ENCODE data around the gene GPR107.

The GPR107 gene

GRCh38 chr9:130186839-130187522 is 133.3 kb downstream of the GPR107 start:
- Histone ChIP-seq H3K27ac (ENCODE audit: low read depth, low read length) (no peak overlapping the region), H3K4me3 (ENCODE audit: low read depth in 1 of 2, low read length in 2 of 2) (peak overlapping the region; percentile 40 to 57)

GRCh38 chr9:130187523-130187846 is 133.8 kb downstream of the GPR107 start:
- no peak overlapping the region for H3K27ac ChIP-seq (ENCODE audit: low read depth, low read length)
- H3K27me3 ChIP-seq (ENCODE audit: control insufficient read depth in 1 of 2, insufficient read depth in 2 of 2, low read length in 2 of 2) = peaks cover 0 to 5% of the 10 kb centered on the region in 2 donors
- H3K9ac ChIP-seq (ENCODE audit: low read depth in 1 of 2, low read length in 2 of 2) = peak overlapping the region in 1 of 2 donors; percentile 41
- no peaks in the 10 kb centered on the region for H3K36me3 ChIP-seq (ENCODE audit: control insufficient read depth in 1 of 2, insufficient read depth in 2 of 2, low read length in 2 of 2)
- no peaks in the 10 kb centered on the region for H3K9me3 ChIP-seq (ENCODE audit: control insufficient read depth in 1 of 2, low read length in 2 of 2)
- H3K4me1 ChIP-seq (ENCODE audit: control insufficient read depth in 1 of 2, insufficient read depth in 2 of 2, low read length in 2 of 2) = peaks cover 19 to 21% of the 10 kb centered on the region in 2 donors
- H3K4me3 ChIP-seq (ENCODE audit: low read depth in 1 of 2, low read length in 2 of 2) = peak overlapping the region; percentile 40 to 57

More at GRCh38 chr9:130186839-130187522, 133.3 kb downstream of the GPR107 start:
- H3K9me3 ChIP-seq (ENCODE audit: control insufficient read depth in 1 of 2, low read length in 2 of 2) = no peaks in the 10 kb centered on the region
- H3K4me1 ChIP-seq (ENCODE audit: control insufficient read depth in 1 of 2, insufficient read depth in 2 of 2, low read length in 2 of 2) = peaks cover 24 to 26% of the 10 kb centered on the region in 2 donors
- H3K9ac ChIP-seq (ENCODE audit: low read depth in 1 of 2, low read length in 2 of 2) = peak overlapping the region in 1 of 2 donors; percentile 51
- H3K36me3 ChIP-seq (ENCODE audit: control insufficient read depth in 1 of 2, insufficient read depth in 2 of 2, low read length in 2 of 2) = no peaks in the 10 kb centered on the region
- H3K27me3 ChIP-seq (ENCODE audit: control insufficient read depth in 1 of 2, insufficient read depth in 2 of 2, low read length in 2 of 2) = peaks cover 0 to 5% of the 10 kb centered on the region in 2 donors

GRCh38 chr9:130188860-130189481 is 135.3 kb downstream of the GPR107 start:
- Histone ChIP-seq H3K4me1 (ENCODE audit: control insufficient read depth in 1 of 2, insufficient read depth in 2 of 2, low read length in 2 of 2) (peaks cover 13% of the 10 kb centered on the region in 2 donors), H3K27ac (ENCODE audit: low read depth, low read length) (no peak overlapping the region), H3K36me3 (ENCODE audit: control insufficient read depth in 1 of 2, insufficient read depth in 2 of 2, low read length in 2 of 2) (no peaks in the 10 kb centered on the region), H3K9me3 (ENCODE audit: control insufficient read depth in 1 of 2, low read length in 2 of 2) (no peaks in the 10 kb centered on the region), H3K9ac (ENCODE audit: low read depth in 1 of 2, low read length in 2 of 2) (no peak overlapping the region), H3K27me3 (ENCODE audit: control insufficient read depth in 1 of 2, insufficient read depth in 2 of 2, low read length in 2 of 2) (peaks cover 0 to 5% of the 10 kb centered on the region in 2 donors), H3K4me3 (ENCODE audit: low read depth in 1 of 2, low read length in 2 of 2) (no peak overlapping the region)

Measured in duodenal mucosa (tissue), 2 donors.